GM10847 (cell line): Measurements from ENCODE around the gene KDSR.

Experiments
- POLR2A ChIP-seq: IDR thresholded peaks from 2 replicates; pipeline ENCODE4 v1.6.1; 2011; ENCODE audit not compliant: insufficient read length; ENCODE audit errors: extremely low read depth

Gene KDSR

DNA sequence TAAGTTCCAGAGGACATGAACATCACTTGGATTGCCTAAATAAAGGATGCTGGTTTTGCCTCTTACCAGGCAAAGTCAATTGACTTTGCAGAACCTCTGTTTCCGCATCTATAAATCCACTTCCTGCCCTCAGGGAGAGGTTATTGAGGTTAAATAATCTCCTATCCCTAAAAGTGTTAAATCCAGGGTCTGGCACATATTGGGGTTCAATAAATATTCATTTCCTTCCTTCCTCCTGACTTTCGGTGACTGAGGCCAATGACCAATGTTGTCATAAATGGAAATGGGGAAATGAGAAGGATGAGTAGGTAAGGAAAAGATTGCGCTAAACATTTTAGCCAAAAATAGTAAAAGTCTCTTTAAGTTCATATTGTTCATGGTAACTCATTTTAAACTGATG, 63.5 kb downstream of the KDSR start:
- no peak for TF ChIP-seq POLR2A

DNA sequence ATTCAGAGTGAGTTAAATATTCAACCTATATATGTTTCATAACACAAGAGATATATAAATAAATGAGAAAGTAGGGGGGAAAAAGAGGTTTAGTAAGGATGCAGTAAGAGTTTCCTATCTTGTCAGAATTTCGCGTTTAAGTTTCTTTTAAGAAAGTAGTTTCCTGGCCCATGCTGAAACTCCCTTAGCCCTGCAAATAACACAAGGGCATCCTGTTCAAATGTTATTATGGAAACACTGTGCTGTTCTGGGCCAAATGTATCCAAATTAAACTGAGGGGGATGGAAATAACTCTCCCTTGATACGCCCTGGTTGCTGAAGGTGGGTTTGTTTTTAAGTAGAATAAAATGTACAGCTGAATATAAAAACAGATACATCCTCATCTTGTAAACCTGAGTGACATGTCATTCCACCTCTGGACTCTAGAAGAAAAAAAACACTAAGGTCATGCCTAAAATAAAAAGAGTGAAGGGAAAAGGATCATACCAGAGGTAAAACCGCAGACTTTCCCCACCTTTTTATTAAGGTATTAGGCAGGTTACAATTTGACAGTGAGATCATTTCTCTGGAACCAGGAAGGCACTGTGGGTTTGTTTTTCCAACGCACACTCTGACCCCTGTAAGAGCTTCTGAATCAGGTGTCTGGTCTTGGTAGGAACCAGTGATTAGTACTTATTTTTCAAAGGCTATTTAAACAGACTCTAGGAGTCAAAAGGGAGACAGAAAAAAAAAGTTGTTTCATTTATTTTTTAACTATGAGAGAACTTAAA, 64.2 kb downstream of the KDSR start:
- no peak for TF ChIP-seq POLR2A

DNA sequence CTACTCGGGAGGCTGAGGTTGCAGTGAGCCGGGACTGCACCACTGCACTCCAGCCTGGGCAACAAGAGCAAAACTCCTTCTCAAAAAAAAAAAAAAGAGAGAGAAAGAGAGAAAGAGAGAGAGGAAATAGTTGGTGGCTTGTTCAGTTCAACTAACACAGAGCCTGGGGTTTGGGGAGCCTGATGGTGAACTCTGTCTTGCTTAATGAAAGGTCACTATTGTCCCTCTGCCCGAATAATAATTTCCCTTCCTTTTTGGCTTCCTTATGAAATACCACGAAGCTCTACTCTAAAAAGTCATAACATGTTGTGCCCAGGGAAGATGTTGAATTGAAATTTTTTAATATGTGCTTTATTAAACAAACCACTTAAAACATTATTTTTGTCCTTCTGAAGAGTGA, 64.8 kb downstream of the KDSR start:
- TF ChIP-seq POLR2A, result no peak

DNA sequence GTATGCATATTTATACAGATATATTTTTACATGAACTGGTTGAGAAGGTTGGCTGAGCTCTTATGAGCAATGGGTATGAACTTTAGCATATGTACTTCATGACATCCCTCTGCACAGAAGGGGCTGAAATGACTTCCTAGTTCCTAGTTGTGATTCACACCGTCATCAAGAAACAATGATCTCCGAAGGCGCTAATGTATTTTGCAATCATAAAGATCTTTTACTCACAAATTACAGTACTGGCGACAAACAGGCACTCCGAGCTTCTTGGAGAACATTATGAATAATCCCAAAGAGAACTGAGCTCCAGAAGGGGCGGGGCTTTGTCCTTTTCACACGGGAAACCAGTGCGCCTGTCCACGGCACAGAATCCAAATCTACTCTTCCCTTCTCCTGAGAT, 65.6 kb downstream of the KDSR start:
- TF ChIP-seq POLR2A, result no peak

DNA sequence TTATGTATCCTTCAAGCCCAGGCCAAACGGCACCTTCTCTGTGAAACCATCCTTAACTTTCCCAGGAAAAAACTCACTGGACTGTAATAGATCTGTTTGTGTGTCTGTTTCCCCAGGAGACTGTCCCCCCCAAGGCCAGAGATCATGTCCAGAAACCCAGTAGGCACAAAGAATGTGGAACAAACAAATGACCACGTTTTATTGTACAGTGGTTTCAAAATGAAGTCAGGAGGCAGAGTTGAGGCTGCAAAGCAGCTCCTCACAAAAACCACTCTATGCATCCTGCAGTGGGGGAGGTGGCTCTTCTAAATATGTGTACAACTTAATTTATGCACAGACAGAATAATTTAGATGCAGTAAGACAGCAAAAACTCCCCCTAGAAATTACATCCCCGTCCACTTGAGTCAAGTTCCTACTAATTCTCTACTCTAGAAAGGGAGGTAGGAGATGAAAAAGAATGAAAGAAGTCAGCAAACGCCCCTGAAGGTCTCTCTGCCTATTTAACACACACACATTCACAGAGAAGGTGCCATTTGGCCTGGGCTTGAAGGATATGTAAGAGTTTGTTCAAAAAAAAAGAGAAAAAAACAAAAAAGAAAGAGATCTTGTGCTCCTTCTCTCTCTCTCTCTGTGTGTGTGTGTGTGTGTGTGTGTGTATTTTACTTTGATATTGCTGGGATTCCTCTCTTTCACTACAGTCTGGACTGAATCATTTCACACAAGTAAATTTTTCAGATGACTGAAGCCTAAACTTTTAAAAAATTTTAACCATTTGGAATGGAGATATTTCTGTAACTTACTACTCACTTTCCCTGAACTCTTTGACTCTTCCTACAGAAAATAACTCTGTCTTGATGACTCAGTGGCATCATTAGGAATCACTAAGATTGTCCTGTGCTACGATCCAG, 66.9 kb downstream of the KDSR start:
- no peak for TF ChIP-seq POLR2A

DNA sequence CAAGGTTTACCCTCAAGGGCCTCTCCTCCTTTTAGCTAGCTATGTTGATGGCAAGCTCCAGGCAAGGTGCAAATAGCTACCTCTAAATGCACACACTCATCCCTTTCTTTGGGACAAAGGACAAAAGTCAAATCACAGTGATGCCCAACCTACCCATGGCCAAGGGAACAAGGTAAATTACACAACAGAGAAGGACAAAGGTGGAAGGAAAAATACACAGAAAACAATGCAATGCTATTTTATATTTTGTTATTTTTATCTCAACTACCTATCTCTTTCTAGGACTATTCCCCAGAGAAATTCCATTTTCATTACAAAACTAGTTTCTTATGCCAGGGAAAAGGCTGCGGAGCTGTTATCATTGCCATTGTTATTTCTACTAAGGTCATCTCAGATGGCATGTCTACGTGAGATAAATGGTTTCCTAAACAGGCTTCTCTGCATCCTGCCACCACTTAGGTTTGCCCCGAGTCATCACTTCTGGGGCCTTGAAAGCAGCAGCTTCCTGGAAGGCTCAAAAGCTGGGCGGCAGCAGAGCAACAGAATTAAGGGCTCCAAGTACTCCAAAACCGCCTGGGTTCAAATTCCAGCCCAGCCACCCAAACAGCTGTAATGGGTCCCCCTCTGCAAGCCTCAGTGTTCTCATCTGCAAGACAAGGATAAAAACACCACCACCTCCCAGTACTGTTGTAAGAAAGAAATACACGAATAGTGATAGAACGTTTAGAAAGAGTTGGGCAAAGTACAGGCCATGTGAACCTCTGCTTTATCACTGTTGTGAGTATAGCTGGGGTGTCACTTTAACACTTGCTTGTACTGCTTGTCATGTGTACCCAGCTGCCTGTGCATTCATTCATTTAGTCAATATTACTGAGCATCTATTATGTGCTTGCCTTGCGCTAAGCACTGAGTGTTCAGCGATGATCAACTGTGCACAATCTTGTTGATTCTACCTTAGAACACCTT, 68.3 kb downstream of the KDSR start:
- no peak for TF ChIP-seq POLR2A

DNA sequence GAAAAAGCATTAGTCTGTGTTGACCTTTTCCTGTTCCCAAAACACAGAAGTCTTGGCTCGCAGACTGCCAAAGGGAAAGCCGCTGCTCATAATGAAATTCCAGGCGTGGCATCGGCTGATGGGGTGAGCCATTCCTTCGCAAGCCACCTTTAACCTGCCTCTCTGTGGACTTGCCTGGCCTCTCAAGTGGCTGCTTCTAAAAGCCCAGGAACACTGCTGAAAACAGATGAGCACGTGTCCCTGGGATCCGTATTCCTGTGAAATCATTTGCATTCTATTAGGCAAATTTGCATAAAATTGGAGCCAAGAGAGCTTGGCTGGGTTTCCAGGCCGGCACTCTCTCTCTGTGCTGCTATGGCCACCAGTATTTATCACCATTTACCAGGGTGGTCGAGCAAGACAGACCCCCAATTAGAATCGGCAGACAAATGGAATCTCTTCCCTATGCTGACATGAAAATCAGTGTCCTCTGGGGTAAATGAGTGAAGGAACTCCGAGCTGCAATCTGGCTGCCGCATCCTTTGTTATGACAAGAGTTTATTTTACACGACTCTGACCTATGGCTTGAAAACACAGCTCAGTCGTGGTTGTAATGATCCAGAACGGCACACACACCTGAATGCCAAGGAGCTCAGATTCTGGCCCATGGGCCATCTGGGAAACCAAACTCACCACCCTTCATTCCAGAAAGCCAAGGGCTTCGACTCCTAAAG, 69.2 kb downstream of the KDSR start:
- TF ChIP-seq POLR2A, result no peak

DNA sequence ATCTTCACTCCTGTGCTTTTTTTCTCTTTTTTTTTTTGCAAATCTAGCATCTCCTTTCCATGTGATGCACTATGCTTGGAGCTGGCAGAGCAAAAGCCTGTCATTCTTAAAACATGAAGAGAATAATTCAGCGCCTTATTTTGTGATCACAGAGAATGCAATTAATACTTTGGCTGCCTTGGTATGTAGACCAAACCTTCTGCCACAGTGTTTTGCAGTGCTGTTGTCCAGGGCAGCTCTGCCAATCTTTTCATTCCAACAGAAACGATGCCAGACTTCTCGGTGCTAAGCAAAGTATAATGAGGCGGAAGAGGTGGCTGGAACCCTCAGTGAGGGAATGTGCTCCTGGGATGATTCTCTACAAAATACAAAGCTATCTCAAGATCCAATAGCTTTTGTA, 73.1 kb downstream of the KDSR start:
- TF ChIP-seq POLR2A, result no peak

DNA sequence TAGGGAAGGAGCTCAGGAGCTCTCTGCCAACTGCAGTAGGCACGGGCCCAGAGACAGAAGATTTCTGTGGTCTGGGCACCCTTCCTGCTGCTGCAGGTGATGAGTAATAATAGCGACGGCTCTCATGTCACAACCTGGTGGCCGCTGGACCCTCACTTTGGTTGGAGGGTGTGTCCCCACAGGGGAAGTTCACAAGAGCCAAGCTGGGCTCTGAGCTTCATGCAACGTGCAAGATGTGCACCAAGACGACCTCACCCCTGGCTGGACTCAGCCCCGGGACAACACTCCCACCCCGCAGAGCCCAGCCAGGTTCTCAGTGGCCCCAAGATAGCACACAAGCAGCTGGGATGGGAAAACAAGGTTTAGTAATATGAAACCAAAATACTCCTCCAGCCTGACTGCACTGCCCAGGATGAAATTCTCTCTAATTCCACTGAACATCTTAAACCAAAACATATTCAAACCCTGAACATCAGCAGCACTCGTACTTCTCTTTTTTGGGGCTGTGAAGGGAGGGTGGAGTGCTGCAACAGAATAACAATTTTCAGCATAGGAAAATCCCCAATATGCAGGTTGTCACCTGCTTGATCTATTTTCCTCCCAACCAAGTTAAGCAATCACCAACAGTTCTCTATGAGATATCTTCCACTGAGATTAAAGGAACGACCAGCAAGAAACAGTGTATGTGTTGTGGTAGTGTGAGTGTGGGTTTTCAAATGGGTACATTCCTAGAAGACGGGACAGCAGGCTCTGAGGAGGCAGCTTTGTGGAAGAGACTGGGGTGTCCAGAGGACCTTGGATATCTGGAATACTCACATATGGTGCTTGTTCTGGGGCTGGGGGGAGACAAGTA, 73.9 kb downstream of the KDSR start:
- no peak for TF ChIP-seq POLR2A

DNA sequence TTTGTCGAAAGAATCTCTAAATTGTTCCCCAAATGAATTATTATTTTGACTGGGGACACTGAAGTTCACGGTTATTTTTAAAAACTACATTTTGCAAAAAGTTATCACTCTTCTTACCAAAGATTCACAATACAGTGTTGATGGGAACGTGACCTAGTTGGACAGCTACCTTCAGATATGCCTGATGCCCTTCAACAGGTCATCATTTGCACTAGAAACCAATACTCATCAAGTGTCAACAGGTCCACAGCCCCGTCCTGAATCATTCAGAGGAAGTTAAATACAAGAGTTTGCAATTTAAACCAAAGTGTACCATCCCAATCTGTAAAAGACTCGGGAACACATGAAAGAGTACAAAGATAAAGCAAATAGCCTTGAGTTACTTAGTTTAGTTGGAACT, 75.7 kb downstream of the KDSR start:
- no peak for TF ChIP-seq POLR2A

DNA sequence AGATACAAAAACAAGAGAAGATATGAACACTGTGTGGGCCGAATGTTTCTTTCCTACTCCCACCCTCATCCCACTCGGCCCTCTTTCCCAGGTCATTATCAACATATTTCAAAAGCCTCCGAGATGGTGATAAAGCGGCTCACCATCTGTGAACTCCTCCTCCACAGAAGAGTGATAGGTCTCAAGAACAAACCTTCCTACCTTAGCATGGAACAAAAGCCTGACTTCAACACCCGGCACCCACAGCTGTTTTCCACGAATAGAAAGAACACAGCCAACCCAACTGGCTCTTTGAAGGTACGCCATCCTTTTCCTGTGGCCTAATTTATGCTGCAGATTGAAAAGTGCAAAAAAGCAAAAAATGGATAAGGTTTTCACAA, 76.2 kb downstream of the KDSR start:
- no peak for TF ChIP-seq POLR2A

DNA sequence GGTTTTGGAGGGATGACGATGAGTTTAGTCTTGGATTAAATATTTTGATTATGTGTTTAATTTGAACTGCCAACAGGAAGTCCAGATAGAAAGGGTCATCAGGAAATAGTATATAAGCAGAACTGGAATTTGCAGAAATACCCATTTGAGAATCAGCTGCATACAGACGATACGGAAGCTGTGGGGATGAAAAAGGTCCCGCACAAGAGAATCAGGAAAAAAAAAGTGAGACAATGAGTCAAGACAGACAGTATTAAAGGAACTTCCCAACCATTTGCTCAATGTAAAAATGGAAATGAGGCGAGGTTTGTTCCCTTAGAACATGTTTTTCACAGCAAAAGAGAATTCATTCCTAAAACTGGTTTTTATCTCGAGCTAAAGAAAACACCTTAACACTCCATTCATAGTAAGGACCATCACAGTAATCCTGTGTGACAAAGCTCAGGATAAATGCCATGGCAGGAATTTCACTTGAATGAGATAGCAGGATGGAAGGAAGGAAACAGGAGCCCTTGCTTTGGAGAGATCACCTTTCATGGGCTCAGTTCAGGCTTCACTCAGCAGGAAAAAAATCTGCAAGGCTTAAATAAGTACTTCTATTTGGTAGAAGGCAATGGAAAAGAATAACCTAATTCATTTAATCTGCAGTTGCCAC, 76.7 kb downstream of the KDSR start:
- no peak for TF ChIP-seq POLR2A

DNA sequence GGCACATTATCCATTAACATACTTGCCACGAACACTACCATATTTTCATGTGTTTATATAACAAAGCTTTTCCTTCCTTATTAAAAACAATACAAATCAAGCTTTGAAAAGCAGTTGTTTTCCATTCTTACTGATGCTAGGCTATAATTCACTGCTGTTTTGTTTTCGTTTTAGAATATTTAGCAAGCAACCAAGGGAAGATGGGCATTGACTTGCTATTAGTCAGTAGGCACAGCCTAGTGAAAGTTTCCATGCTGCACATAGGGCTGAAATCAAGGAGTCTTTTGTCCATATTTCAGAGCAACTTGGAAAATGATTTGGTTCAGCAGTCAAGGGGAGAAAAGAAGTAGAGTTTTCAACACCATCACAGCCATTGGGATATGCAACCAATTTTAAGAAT, 78.7 kb downstream of the KDSR start:
- no peak for TF ChIP-seq POLR2A
